ENCODE results near the gene CHKA.
A peak's percentile ranks its signal among the peaks of the same experiment; 100 is the strongest.

The CHKA gene

GRCh38 chr11:68012044-68012842 is 108.9 kb downstream of the CHKA start:
- DNase-seq, result no peak

- DNase-seq, result no peak
Measured at GRCh38 chr11:68011051-68011943, 109.9 kb downstream of the CHKA start.

- no peak for DNase-seq
Measured at GRCh38 chr11:68010090-68011041, 110.8 kb downstream of the CHKA start, which contains the start of gene ALDH3B1. ALDH3B1 (plus strand) TSS chr11:68010327; CDS start chr11:68015298, 4,971 bp downstream.

GRCh38 chr11:68009391-68010089 is 111.6 kb downstream of the CHKA start:
- no peak for DNase-seq

GRCh38 chr11:68008381-68009337 is 112.5 kb downstream of the CHKA start:
- DNase-seq, result peak; percentile 15

GRCh38 chr11:68007498-68008380 is 113.4 kb downstream of the CHKA start:
- no peak for DNase-seq

- no peak for DNase-seq
Measured at GRCh38 chr11:68006606-68007166, 114.5 kb downstream of the CHKA start.

- no peak for DNase-seq
Measured at GRCh38 chr11:68004551-68005335, 116.4 kb downstream of the CHKA start.

GRCh38 chr11:68003846-68004550 is 117.2 kb downstream of the CHKA start, which contains the start of gene UNC93B1:
UNC93B1 (minus strand) TSS chr11:68004097; CDS start chr11:68004043, 54 bp downstream.
- no peak for DNase-seq

- DNase-seq, result peak; percentile 12
Measured at GRCh38 chr11:68002938-68003845, 118.0 kb downstream of the CHKA start.

All from NCI-H2029 treated with DMSO at 0.1 percent for 48 hours (cell line).